ENCODE measurements around the gene ZMYND11. TPM values are rescaled to one million over a fixed set of nuclear protein-coding genes. Genes with fewer than 3 reads are reported as not detected.

ZMYND11 gene
- total and polyA plus RNA-seq, 2 experiments from 2014 or later, result 31.5 to 70.2 TPM

- WGBS (ENCODE audit: low lambda C conversion rate, missing lambda C conversion rate), result 96% methylated on average over 6 of the region's 6 CpGs
Measured at GRCh38 chr10:209357-209756, 74.1 kb downstream of the ZMYND11 start.

GRCh38 chr10:210297-210696, 75.0 kb downstream of the ZMYND11 start:
- Histone ChIP-seq H3K4me2 (no peak overlapping the region), H4K20me1 (ENCODE audit: insufficient read depth, poor library complexity, severe bottlenecking) (no peaks in the 10 kb centered on the region), H3K27me3 (no peaks in the 10 kb centered on the region), H3K9me3 (ENCODE audit: low read depth) (no peaks in the 10 kb centered on the region), H3K79me2 (peaks cover 16% of the 10 kb centered on the region), H3K27ac (no peak overlapping the region), H3K4me1 (ENCODE audit: insufficient read depth) (no peaks in the 10 kb centered on the region), H3K36me3 (replicated peaks; ENCODE audit: insufficient read depth, low read depth) (no peaks in the 10 kb centered on the region), H3K9me2 (replicated peaks; ENCODE audit: insufficient read depth) (no peaks in the 10 kb centered on the region), H3K4me3 (no peak overlapping the region), H2AFZ (no peak overlapping the region)
- no peak for DNase-seq (ENCODE audit: low spot score)
- 92% methylated on average over 5 of the region's 5 CpGs for WGBS (ENCODE audit: low lambda C conversion rate, missing lambda C conversion rate)
- TF ChIP-seq CTCF (IDR thresholded peaks at IDR 0.05; ENCODE audit: poor library complexity), result no peak
- TF ChIP-seq EZH2phosphoT487 (IDR thresholded peaks at IDR 0.05; ENCODE audit: low read depth, severe bottlenecking, unreplicated experiment), result no peak
- TF ChIP-seq EZH2 (IDR thresholded peaks at IDR 0.05; ENCODE audit: borderline replicate concordance), result no peak

More at GRCh38 chr10:209357-209756, 74.1 kb downstream of the ZMYND11 start:
- no peak overlapping the region for H3K4me2 ChIP-seq
- TF ChIP-seq EZH2 (IDR thresholded peaks at IDR 0.05; ENCODE audit: borderline replicate concordance) (no peak), CTCF (IDR thresholded peaks at IDR 0.05; ENCODE audit: poor library complexity) (peak; percentile 11)
- no peaks in the 10 kb centered on the region for H3K9me3 ChIP-seq (ENCODE audit: low read depth)
- H4K20me1 ChIP-seq (ENCODE audit: insufficient read depth, poor library complexity, severe bottlenecking), result no peaks in the 10 kb centered on the region
- DNase-seq (ENCODE audit: low spot score), result no peak
- H3K4me1 ChIP-seq (ENCODE audit: insufficient read depth), result no peaks in the 10 kb centered on the region
- H3K27me3 ChIP-seq, result no peaks in the 10 kb centered on the region
- no peak overlapping the region for H3K4me3 ChIP-seq
- no peaks in the 10 kb centered on the region for H3K36me3 ChIP-seq (replicated peaks; ENCODE audit: insufficient read depth, low read depth)
- no peaks in the 10 kb centered on the region for H3K9me2 ChIP-seq (replicated peaks; ENCODE audit: insufficient read depth)
- H3K79me2 ChIP-seq, result peaks cover 18% of the 10 kb centered on the region
- no peak overlapping the region for H2AFZ ChIP-seq
- H3K27ac ChIP-seq, result no peak overlapping the region

DNA sequence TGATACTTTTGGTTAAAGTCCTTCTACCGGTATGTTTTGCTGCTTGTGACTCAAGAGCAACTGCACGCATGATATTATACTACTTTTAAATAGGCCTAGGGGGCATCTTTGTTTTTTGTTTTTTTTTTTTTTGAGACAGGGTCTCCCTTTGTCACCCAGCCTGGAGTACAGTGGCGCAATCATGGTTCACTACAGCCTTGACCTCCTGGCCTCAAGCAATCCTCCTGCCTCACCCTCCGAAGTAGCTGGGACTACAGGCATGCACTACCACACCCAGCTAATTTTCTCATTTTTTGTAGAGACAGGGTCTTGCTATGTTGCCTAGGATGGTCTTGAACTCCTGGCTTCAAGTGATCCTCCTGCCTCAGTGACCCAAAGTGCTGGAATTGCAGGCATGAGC, 80.2 kb downstream of the ZMYND11 start:
- Histone ChIP-seq H3K27ac (no peak overlapping the region), H3K4me2 (no peak overlapping the region), H3K36me3 (replicated peaks; ENCODE audit: insufficient read depth, low read depth) (no peaks in the 10 kb centered on the region), H3K9me2 (replicated peaks; ENCODE audit: insufficient read depth) (no peaks in the 10 kb centered on the region), H4K20me1 (ENCODE audit: insufficient read depth, poor library complexity, severe bottlenecking) (no peaks in the 10 kb centered on the region), H3K27me3 (no peaks in the 10 kb centered on the region), H3K79me2 (peaks cover 3% of the 10 kb centered on the region), H3K4me1 (ENCODE audit: insufficient read depth) (peaks cover 14% of the 10 kb centered on the region), H3K4me3 (no peak overlapping the region), H2AFZ (no peak overlapping the region), H3K9me3 (ENCODE audit: low read depth) (no peaks in the 10 kb centered on the region)
- WGBS (ENCODE audit: low lambda C conversion rate, missing lambda C conversion rate), result 89% methylated on average over 4 of the region's 4 CpGs
- TF ChIP-seq CTCF (IDR thresholded peaks at IDR 0.05; ENCODE audit: poor library complexity) (no peak), EZH2phosphoT487 (IDR thresholded peaks at IDR 0.05; ENCODE audit: low read depth, severe bottlenecking, unreplicated experiment) (no peak), EZH2 (IDR thresholded peaks at IDR 0.05; ENCODE audit: borderline replicate concordance) (no peak)
- no peak for DNase-seq (ENCODE audit: low spot score)

DNA sequence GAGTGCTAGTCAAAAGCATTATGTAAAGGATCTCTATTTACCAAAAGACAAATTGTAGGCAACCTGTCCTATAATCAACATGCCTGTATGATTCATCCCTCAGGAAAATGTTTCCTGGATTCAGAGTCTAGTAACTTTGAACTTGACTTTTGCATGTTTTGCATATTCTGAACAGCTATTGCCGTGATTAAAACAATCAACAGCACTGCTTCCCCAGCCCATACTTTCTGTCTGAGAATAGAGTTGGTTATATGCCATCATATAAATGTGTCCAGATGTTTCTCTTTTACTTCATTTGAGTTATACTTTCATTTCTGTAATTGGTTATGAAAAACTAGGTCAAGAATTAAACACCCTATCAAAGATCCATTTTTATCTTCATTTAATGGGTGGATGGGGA, 83.5 kb downstream of the ZMYND11 start:
- no peak overlapping the region for H3K4me3 ChIP-seq
- no peak for DNase-seq (ENCODE audit: low spot score)
- H3K9me2 ChIP-seq (replicated peaks; ENCODE audit: insufficient read depth), result no peaks in the 10 kb centered on the region
- no peak overlapping the region for H3K27ac ChIP-seq
- TF ChIP-seq CTCF (IDR thresholded peaks at IDR 0.05; ENCODE audit: poor library complexity), result no peak
- TF ChIP-seq EZH2phosphoT487 (IDR thresholded peaks at IDR 0.05; ENCODE audit: low read depth, severe bottlenecking, unreplicated experiment), result no peak
- no peak for TF ChIP-seq EZH2 (IDR thresholded peaks at IDR 0.05; ENCODE audit: borderline replicate concordance)
- H4K20me1 ChIP-seq (ENCODE audit: insufficient read depth, poor library complexity, severe bottlenecking), result no peaks in the 10 kb centered on the region
- peaks cover 3% of the 10 kb centered on the region for H3K79me2 ChIP-seq
- H3K9me3 ChIP-seq (ENCODE audit: low read depth), result no peaks in the 10 kb centered on the region
- WGBS (ENCODE audit: low lambda C conversion rate, missing lambda C conversion rate), result 79% methylated on average over 1 of the region's 1 CpG
- no peaks in the 10 kb centered on the region for H3K27me3 ChIP-seq
- H2AFZ ChIP-seq, result no peak overlapping the region
- peaks cover 14% of the 10 kb centered on the region for H3K4me1 ChIP-seq (ENCODE audit: insufficient read depth)
- no peak overlapping the region for H3K4me2 ChIP-seq
- H3K36me3 ChIP-seq (replicated peaks; ENCODE audit: insufficient read depth, low read depth), result no peaks in the 10 kb centered on the region

All from hepatocyte (in vitro differentiated cells).